Measurements from ENCODE around the gene BHLHA9.

DNA sequence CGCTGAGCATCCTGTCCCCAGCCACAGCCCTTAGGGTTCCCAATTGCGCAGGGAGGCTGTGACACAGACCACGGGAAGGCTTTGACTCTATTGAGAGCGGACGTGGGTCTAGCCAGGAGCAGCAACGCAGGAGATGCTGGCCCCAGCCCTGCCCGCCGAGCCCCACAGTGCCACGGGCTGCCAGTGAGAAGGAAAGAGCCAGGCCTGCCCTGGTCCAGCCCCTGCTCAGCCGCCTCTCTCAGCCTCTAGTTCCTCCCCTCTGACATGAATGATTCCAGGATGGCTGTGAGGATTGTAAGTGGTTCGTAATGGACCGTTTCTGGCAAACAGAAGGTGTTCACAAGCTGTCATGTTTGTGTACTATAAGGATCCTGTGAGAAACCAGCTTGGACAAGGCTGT, 2.5 kb downstream of the BHLHA9 start:
- TF ChIP-seq CTCF (IDR thresholded peaks at IDR 0.05), result no peak
- TF ChIP-seq TCF7L2 (IDR thresholded peaks at IDR 0.05; ENCODE audit: low read depth, low read length), result no peak
- no peak for TF ChIP-seq POLR2AphosphoS5 (IDR thresholded peaks at IDR 0.05; ENCODE audit: low read depth, low read length)
- no peak for TF ChIP-seq SIN3A (IDR thresholded peaks at IDR 0.05; ENCODE audit: borderline replicate concordance, insufficient read depth, low read depth, low read length)

All from Panc1 (cell line).